H54 (cell line): Measurements from ENCODE around the gene PDE6C.

Experiments
- DNase-seq: peaks from one replicate; pipeline ENCODE4 v3.0.0; 2011; ENCODE audit warnings: low spot score, mixed read lengths; ENCODE audit not compliant: insufficient read length
- FAIRE-seq: peaks from 3 replicates; lab custom pipeline; 2011; peaks lifted over from hg19 to GRCh38; lab: Jason Lieb, UNC
- POLR2A ChIP-seq: IDR thresholded peaks from 2 replicates; pipeline ENCODE4 v1.6.1; 2011; ENCODE audit warnings: low read depth, mild to moderate bottlenecking, low read length

The PDE6C gene

GRCh38 chr10:93612311-93612710, at the start of gene PDE6C:
TSS of gene PDE6C (plus strand) at chr10:93612537. CDS start at chr10:93612726, 189 bp downstream.
- DNase-seq (no peak), FAIRE-seq (no peak)
- no peak for TF ChIP-seq POLR2A

- DNase-seq: no peak
- FAIRE-seq: no peak
- TF ChIP-seq POLR2A: no peak
Observed at GRCh38 chr10:93565446-93565845, 46.9 kb upstream of the PDE6C start.

- FAIRE-seq (no peak), DNase-seq (no peak)
- TF ChIP-seq POLR2A: no peak
Observed at GRCh38 chr10:93566435-93567276, 45.7 kb upstream of the PDE6C start, which contains the start of gene FFAR4. TSS of gene FFAR4 (plus strand) at chr10:93566665. CDS start at chr10:93566721, 56 bp downstream.

- DNase-seq: no peak
- no peak for FAIRE-seq
- no peak for TF ChIP-seq POLR2A
Observed at GRCh38 chr10:93567277-93568104, 44.8 kb upstream of the PDE6C start.

GRCh38 chr10:93568105-93568390, 44.3 kb upstream of the PDE6C start:
- no peak for TF ChIP-seq POLR2A
- FAIRE-seq: no peak
- no peak for DNase-seq

- no peak for TF ChIP-seq POLR2A
- FAIRE-seq: no peak
- DNase-seq: no peak
Observed at GRCh38 chr10:93570383-93570782, 42.0 kb upstream of the PDE6C start.

- TF ChIP-seq POLR2A: no peak
- DNase-seq (no peak), FAIRE-seq (no peak)
Observed at GRCh38 chr10:93572606-93573005, 39.7 kb upstream of the PDE6C start.

GRCh38 chr10:93573051-93573909, 39.1 kb upstream of the PDE6C start:
- no peak for FAIRE-seq
- DNase-seq: no peak
- TF ChIP-seq POLR2A: no peak

GRCh38 chr10:93573924-93574323, 38.4 kb upstream of the PDE6C start:
- no peak for FAIRE-seq

GRCh38 chr10:93576888-93577287, 35.4 kb upstream of the PDE6C start:
- FAIRE-seq (no peak), DNase-seq (no peak)
- TF ChIP-seq POLR2A: no peak

More at GRCh38 chr10:93573924-93574323, 38.4 kb upstream of the PDE6C start:
- DNase-seq: no peak
- no peak for TF ChIP-seq POLR2A

- FAIRE-seq: no peak
- TF ChIP-seq POLR2A: no peak
Observed at GRCh38 chr10:93577565-93577964, 34.8 kb upstream of the PDE6C start.

GRCh38 chr10:93579089-93579488, 33.2 kb upstream of the PDE6C start:
- FAIRE-seq (peak; percentile 70), DNase-seq (peak; percentile 84)
- no peak for TF ChIP-seq POLR2A

More at GRCh38 chr10:93577565-93577964, 34.8 kb upstream of the PDE6C start:
- DNase-seq: no peak

- DNase-seq: no peak
- FAIRE-seq: no peak
- no peak for TF ChIP-seq POLR2A
Observed at GRCh38 chr10:93579985-93580711, 32.2 kb upstream of the PDE6C start.

- FAIRE-seq (no peak), DNase-seq (no peak)
- TF ChIP-seq POLR2A: no peak
Observed at GRCh38 chr10:93580828-93581227, 31.5 kb upstream of the PDE6C start.
